GM18508 (cell line): ENCODE data around the gene MUC7.
"Not testable (repeated sequence)": the region's sequence is repeated elsewhere in the genome, so short reads cannot be mapped to it uniquely, and the experiment has no call there.

ENCODE experiments used
- ATAC-seq: cut with Tn5 transposase; IDR thresholded peaks from one replicate; pipeline ENCODE4 v1.9.1; 2021; ENCODE audit warnings: moderate number of reproducible peaks; ENCODE audit not compliant: insufficient read depth, unreplicated experiment

Gene MUC7

DNA sequence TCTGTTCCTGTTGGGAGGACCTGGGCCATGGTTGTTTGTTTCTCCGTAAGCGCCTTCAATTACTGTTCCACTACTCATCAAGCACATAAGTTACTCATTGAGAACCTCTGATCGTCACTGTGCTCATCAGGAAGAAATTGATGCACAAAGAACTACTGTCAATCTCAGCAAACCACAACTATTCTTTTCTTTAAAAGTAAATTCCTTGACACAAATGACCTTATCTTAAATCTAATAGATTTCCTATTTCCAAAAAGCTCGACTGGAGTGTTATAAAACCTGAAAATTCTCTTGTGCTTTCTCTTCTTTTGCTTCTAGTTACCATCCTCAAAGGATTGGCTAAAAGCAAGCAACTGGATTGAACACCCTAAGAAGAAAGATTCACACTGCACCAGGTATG lies at the start of gene MUC7:
Gene MUC7, plus strand, starts transcription at position 301 of the 400 bp plus-strand sequence. CDS start 1,825 bp downstream, outside the sequence.
- ATAC-seq: no peak

DNA sequence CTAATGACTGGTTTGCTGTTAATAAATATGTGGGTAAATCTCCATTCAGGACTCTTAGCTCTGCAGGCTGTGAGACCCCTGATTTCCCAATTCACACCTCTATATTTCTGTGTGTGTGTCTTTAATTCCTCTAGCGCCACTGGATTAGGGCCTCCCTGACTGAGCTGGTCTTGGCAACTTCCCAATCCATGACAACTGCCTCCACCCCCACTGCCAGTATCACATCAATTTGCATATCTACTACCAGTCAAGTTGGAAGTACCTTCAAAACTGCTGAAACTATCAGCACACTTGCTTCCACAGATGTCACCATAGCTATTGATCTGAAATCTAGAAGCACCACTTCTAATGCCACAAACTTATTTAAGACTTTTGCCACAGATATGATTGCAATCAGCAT lies 46.7 kb upstream of the MUC7 start:
- no peak for ATAC-seq

DNA sequence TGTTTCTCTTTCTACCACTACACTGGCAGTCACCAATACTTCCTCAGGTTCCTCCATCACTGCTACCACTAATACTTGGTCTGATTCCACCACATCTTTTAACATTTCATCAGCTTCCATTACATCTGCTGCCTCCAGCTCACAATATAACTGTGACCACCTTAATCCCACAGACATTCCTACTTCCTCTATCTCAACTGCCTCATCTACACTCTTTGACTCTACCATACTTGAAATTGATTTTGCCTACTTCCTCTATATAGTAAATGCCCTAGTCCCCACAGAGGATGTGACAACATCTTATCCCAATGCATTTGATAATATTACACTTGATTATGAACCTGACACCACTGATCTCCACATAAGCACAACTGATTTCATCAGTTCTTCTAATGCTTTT lies 45.2 kb upstream of the MUC7 start:
- ATAC-seq: no peak

DNA sequence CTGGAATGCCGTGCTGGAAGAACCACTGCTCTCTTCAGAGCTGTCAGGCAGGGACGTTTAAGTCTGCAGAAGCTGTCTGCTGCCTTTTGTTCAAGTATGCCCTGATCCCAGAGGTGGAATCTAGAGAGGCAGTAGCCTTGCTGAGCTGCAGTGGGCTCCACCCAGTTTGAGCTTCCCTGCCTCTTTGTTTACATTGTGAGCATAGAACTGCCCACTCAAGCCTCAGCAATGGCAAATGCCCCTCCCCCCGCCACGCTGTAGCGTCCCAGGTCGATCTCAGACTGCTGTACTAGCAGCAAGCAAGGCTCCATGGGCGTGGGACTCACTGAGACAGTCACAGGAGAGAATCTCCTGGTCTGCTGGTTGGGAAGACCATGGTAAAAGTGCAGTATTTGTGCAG lies 34.8 kb upstream of the MUC7 start:
- no peak for ATAC-seq

DNA sequence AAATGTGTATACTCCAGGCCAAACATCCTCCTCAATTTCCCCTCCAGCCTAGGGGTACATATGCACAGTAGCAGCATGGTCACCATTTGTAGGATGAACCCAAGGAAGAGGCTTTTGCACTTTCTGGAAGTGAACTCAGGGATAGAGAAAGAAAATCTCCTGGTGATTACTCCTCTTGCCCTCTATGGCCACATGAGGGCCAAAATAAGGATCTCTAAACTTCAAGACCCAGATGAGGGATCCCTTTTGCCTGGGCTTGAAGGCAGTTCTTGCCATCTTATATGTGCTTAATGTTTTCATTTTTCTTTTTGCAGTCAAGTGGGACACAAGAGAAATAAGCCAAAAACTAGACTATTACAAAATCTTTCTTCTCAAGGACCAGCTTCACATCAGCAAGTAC lies 29.5 kb upstream of the MUC7 start:
- no peak for ATAC-seq

DNA sequence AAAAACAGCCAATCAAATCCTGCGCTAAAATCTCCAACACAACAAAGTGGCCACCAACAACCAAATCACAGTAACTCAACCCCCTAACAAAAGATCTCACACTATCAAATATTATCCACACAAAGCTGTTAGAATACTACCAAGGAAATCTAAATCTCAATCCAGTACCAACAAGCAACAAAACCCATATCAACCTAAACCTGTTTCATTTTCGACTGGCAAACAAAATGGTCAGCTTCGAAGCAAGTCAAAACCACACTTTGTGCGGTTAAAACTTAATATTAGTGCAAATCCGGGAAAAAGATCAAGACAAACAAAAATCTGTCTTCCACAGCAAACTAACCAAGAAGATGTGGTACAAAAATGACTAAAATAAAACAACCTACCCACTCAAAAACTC lies 28.7 kb upstream of the MUC7 start:
- ATAC-seq: no peak

DNA sequence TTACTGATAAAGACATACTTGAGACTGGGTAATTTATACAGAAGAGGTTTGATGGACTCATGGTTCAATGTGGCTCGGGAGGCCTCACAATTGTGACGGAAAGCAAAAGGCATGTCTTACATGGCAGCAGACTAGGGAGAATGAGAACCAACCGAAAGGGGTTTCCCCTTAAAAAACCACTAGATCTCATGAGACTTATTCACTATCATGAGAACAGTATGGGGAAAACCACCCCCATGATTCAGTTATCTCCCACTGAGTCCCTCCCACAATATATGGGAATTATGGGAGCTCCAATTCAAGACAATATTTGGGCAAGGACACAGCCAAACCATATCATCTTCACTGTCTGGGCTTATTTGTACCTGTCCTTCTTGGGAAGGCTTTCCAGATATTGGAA lies 22.8 kb upstream of the MUC7 start:
- peak; percentile 78 for ATAC-seq

DNA sequence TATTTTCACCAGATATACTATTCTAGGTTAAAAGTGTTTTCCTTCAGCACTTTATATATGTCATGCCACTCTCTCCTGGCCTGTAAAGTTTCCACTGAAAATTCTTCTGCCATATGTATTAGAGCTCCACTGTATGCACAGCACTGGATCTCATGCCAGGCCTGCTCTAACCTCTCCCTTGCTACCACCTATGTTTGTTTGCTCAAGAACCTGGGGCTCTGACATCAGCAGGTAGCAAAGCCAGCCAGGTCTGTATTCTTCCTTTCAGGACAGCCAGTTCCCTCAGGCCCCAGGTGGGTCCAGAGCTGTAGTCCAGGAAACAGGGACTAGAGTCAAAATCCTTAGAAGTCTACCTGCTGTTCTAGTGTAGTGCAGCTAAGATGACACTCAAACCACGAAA lies 19.1 kb upstream of the MUC7 start:
- ATAC-seq: no peak

DNA sequence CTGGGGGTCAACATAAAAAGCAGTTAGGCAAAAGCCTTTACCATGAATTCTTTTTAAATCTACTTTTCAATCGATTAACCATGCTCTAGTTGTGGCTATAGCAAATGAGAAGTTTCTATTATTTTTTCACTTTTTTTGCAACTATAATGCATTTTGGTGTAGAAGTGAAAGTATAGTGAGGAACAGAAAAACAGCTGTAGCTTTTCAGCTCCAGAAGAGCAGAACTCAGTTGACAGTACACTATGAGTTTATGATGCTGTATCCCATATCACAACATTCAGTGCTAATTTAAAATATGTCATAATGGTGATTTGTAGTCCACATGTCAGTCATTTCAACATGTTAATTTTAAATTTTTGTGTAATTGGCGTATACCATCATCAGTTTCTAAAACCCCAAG lies 8.7 kb upstream of the MUC7 start:
- ATAC-seq: no peak

DNA sequence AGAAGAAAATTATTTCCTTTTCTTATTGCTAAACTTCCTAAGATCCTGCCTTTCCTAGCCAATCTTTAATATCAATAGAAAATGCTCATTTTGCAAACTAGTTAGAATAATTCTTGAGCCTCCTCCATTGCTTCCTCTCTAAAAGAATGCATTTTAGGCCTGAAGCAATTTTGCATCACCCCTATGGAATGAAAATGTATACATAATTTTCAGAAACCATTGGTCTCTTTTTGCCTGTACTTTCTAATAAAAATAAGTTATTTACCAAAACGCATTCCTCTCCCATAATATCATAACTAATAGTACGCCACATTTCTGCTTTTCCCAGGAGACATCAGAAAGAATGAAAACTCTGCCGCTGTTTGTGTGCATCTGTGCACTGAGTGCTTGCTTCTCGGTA lies 1.7 kb downstream of the MUC7 start:
- ATAC-seq: no peak

DNA sequence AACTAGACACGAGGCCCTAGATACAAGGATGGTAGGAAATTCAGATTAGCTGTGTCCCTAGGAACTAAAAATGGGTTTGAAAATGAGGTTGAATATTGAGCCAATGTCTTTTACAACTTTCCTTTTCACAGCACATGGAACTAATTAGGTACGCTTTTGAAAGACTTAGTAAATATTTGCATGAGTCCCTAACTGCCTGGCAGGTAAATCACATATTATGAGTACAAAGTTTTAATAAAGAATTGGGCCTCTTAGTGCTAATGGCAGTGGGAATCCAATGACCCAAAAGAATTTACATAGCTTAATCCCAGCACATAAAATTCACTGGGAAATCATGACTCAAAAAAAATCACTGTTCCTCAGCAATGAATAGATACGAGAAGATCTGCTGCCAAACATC lies 16.8 kb downstream of the MUC7 start:
- ATAC-seq: no peak

DNA sequence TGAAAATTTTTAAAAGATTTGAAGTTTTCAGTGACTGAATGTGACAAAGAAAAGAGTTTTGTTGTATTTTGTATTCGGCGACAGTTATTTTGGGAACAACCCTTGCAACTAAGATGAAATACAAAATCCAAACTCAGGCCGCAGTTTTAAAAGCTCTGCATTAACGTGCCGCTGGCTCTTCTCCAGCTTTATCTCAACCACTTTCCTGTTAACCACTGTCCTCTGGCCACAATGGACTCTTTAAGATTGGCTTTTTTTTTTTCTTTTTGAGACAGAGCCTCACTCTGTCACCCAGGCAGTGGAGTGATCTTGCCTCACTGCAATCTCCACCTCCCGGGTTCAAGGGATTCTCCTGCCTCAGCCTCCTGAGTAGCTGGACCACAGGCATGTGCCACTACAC lies 24.2 kb downstream of the MUC7 start:
- ATAC-seq: no peak

DNA sequence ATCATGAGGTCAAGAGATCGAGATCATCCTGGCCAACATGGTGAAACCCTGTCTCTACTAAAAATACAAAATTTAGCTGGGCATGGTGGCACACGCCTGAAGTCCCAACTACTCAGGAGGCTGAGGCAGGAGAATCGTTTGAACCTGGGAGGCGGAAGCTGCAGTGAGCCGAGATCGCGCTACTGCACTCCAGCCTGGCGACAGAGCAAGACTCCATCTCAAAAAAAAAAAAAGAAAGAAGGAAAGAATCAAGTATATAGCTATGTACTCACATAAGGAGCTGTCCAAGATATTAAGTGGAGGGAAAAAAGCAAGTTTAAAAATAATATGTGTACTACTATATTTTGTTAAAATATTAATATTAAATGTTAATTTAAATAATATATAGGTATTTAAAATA lies 29.8 kb downstream of the MUC7 start:
- ATAC-seq: not testable (repeated sequence)

DNA sequence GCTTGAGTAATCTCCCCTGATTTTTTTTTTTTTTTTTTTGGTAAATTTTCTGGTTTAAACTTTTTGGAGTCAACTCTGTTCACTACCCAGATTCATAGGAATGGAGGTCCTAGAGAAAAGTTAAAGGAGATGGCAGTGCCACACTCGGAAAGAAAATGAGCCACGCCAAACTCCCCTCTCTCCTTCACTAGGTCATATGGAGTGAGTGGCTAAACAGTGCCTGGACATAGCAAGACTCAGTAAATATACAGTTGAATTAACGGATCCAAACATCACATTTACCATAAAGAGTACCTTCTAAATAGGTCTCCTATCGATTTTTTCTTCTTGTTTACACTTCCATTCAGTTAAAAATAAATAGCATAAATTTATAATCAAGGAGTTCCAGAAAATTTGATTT lies 32.7 kb downstream of the MUC7 start:
- no peak for ATAC-seq

DNA sequence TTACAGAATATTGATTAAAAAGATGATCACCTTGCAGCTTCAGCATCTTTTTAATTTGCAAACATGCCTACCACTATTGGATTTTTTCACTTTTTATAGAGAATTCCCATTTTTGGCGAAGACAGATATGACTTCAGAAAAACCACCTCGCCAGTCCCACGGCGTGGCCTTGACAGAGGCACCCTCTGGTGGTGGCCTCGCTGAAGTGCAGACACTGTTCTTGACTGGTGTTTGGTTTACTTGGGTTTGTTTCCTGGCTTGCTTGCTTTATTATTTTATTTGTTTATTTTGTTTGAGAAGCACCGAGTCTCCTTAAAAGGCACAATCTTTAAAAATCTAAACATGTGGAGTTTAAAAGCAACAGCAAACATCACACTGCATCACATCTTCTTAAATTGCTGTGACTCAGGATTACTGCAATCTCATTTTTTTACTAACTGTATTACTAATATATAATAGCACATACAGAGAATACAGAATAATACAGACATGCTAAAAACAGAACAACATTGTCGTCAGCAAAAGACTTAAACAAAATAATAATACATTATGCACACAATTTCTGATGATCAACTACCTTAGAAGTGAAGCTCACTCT lies 33.3 kb downstream of the MUC7 start:
- peak; percentile 82 for ATAC-seq

DNA sequence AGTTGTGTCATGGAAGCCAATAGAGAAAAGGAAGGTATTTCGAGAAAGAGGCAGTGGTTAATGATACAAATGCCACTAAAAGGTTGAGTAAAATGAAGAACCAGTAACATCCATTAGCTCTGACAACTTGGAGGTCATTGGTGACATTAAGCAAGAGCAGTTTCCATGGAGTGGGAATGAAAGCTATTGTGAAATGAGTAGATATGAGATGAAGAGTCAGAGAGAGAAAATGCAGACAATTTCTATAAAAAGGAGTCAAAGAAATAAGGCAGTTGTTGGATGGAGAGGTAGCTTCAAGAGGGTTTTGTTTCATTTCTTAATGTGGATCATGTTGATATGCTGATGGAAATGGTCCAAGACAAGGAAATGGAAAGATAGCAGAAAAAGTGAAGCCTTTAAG lies 36.8 kb downstream of the MUC7 start:
- ATAC-seq: no peak

DNA sequence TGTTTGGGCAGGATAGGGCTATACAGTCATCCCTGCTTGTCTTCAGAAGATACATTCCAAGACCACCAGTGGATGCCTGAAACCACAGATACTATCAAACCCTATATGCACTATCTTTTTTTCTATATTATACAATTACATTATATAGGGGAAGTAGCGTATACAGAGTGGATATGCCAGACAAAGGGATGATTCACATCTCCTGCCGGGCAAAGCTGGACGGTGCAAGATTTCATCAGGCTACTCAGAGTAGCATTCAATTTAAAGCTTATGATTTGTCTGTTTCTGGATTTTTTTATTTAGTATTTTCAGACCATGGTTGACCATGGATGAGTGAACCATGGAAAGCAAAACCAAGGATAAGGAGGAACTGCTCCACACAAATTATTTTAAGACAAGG lies 39.4 kb downstream of the MUC7 start:
- ATAC-seq: no peak

DNA sequence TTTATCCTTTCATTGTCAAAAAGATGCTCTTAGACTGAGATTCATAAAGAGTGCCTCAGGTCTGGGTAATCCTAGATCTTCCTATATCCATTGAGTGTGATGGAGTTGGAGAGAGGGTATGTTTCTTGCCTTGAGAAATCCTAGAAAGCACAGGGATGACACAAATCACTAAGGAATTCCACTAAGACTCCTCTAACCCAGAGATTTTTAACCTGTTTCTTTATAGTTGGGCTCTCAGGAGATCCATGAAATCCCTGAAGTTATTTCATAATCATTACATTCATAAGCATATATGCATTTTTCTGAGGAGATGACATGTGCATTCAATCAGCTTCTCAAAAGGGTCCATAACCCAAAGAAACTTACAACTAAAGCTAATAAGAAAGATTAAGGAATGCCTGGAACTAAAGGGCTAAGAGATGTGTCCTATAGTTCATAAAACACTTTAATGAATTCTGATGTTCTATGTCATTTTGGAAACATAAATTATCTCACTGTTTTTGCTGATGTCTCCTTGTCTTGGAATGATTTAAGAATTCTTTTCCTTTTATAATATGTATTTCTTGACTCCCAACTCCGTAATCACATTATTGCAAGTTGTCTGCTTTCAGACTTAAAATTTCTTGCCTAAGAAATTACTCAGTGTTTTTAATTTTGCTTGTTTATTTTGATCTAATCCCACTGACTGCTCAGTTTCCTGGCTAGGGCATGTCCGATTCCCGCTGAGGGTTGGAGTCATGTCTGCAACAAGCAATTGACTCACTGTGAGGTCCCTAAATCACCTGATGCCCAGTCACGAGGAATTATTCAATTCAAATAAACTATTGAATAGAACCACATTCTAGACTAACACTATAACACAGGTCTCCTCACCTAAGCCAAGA lies 43.6 kb downstream of the MUC7 start:
- ATAC-seq: no peak

DNA sequence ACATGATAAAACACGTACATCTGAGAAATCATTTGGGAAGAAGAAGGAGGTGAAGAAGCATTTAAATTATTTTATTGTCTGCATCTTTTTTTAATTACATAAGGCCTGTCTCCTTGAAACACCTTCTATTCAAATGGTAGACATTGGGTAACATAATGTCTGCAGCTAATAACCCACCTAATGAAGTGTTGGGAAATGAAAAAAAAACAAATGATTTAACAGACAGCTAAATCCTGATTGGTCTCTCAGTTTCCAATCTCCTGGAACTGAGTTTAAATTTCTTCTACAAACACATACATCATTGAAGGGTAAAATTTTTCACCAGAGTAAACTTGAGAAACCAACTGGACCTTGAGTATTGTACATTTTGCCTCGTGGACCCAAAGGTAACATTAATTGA lies 46.3 kb downstream of the MUC7 start, which contains the start of gene AMTN:
Gene AMTN, plus strand, starts transcription at position 301 of the 400 bp plus-strand sequence. CDS start 209 bp downstream, outside the sequence.
- no peak for ATAC-seq

DNA sequence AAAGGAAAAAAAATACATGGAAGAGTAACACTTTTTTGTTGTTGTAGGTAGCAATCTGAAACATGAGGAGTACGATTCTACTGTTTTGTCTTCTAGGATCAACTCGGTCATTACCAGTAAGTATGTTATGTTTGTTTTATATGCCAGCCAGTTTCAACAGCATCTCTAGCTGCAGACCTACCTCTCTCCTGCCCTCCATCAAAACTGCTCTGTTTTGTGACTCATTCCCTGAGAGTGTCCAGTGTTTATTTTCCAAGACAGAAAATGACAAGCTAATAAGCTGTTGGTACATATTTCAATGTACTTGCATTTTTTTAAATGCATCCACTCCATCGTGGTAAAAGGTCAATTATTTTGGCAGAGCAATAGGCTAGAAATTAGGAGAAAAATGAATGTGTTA lies 46.7 kb downstream of the MUC7 start:
- ATAC-seq: no peak

DNA sequence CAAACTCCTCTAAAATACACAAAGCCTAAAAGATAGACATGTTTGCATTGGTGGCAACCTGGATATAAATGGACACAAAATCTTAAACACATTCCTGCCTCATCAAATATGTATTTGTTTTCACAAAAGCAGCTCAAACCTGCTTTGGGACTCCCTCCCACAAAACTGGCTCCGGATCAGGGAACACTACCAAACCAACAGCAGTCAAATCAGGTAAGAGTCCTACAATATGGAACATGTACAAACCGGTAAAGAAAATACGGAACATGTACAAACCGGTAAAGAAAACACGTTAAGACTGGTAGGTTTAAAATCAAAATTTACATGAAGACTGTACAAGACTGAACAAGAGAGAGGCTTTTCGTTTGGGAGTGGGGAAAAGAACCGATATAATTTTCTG lies 50.6 kb downstream of the MUC7 start:
- ATAC-seq: no peak

DNA sequence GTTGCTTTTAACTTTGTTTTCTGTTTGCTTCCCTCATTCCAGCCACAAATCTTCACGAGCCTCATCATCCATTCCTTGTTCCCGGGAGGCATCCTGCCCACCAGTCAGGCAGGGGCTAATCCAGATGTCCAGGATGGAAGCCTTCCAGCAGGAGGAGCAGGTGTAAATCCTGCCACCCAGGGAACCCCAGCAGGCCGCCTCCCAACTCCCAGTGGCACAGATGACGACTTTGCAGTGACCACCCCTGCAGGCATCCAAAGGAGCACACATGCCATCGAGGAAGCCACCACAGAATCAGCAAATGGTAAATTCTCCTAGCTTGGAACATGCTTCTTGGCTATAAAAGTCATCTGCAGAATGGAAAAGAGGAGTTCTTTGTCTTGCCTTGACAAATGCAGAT lies 59.0 kb downstream of the MUC7 start:
- no peak for ATAC-seq
